Mesothelial cell of epicardium (in vitro differentiated cells): ENCODE measurements around the gene TEX26. TPM values are rescaled to one million over a fixed set of nuclear protein-coding genes. Genes with fewer than 3 reads are reported as not detected.

Source experiments
- DNase-seq, 2 experiments: peaks; one replicate each; pipeline ENCODE4 v3.0.0; 2021; ENCODE audit warnings: low spot score in 2 of 2; ENCODE audit not compliant: unreplicated experiment in 2 of 2
- H3K27ac Mint-ChIP-seq: 2 replicates; pipeline ENCODE4 v1.8.0; 2021; ENCODE audit warnings: mixed read lengths
- H3K27me3 Mint-ChIP-seq: 2 replicates; pipeline ENCODE4 v1.8.0; 2021; ENCODE audit warnings: low read depth, mixed read lengths
- H3K36me3 Mint-ChIP-seq: 2 replicates; pipeline ENCODE4 v1.8.0; 2021; ENCODE audit warnings: mixed read lengths
- H3K4me1 Mint-ChIP-seq: 2 replicates; pipeline ENCODE4 v1.8.0; 2021; ENCODE audit warnings: mixed read lengths
- H3K4me3 Mint-ChIP-seq: 2 replicates; pipeline ENCODE4 v1.8.0; 2021; ENCODE audit warnings: mild to moderate bottlenecking, moderate library complexity, mixed read lengths
- H3K9me3 Mint-ChIP-seq: 2 replicates; pipeline ENCODE4 v1.8.0; 2021; ENCODE audit warnings: mixed read lengths
- CTCF ChIP-seq: fragments of 200-600 bp; sonication (generic); IDR thresholded peaks from one replicate; pipeline ENCODE4 v1.5.0; 2021; ENCODE audit warnings: antibody characterized with exemption; ENCODE audit not compliant: unreplicated experiment
- total RNA-seq: library from RNA; stranded (reverse); gene quantifications from 3 replicates; pipeline ENCODE4 v1.2.1, GENCODE V29; 2021

TEX26 gene
- total RNA-seq, 1 donor from 2014 or later, result not detected

DNA sequence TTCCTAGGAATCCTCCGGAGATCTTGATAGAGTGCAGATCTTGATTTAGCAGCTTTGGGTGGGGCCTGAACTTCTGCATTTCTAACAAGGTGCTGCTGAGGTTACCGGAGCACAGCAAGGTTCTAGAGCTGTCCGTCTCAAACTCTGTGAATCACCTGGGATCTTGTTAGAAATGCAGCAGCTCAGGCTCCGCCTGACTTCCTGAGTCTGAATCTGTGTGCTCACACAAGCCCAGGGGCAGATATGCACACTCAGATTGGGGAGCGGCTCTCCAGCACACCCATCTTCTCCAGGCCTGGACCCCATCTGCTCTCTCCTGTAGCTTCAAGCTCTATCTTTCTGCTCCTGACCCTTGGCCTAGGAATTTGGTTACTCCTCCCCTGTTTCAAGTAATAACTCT, 3.5 kb upstream of the TEX26 start:
- no peak overlapping the region for H3K27ac Mint-ChIP-seq
- TF ChIP-seq CTCF, result no peak

GRCh38 chr13:30933354-30933670, 856 bp downstream of the TEX26 start:
- H3K36me3 Mint-ChIP-seq, result no peaks in the 10 kb centered on the region
- H3K9me3 Mint-ChIP-seq, result peaks cover 4% of the 10 kb centered on the region
- H3K4me3 Mint-ChIP-seq, result no peak overlapping the region
- no peak for TF ChIP-seq CTCF
- H3K27me3 Mint-ChIP-seq, result peaks cover 3% of the 10 kb centered on the region
- DNase-seq, result no peak
- H3K4me1 Mint-ChIP-seq, result peaks cover 51% of the 10 kb centered on the region
- no peak overlapping the region for H3K27ac Mint-ChIP-seq

More for the DNA sequence above, 3.5 kb upstream of the TEX26 start:
- DNase-seq, result no peak
- peaks cover 3% of the 10 kb centered on the region for H3K27me3 Mint-ChIP-seq
- no peak overlapping the region for H3K4me3 Mint-ChIP-seq
- H3K36me3 Mint-ChIP-seq, result no peaks in the 10 kb centered on the region
- peaks cover 69% of the 10 kb centered on the region for H3K4me1 Mint-ChIP-seq
- H3K9me3 Mint-ChIP-seq, result no peaks in the 10 kb centered on the region

DNA sequence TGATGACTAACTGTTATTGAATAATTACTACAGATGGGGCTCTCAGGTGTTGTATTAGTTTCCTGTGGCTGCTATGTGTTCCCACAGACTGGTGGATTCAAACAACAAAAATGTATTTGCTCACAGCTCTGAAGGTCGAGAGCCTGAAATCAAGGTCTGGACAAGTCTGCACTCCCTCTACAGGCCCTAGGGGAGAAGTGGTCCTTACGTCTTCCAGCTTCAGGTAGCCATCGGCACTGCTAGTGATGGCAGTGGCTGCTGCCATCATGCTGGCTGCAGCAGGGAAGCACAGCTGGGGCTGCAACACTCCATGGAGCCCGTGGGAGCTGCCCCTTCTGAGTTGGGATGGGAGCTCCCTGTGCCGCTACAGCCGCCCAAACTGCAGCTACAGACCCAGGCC, 1.9 kb downstream of the TEX26 start:
- no peak for TF ChIP-seq CTCF
- Mint-ChIP-seq H3K4me3 (no peak overlapping the region), H3K9me3 (peaks cover 4% of the 10 kb centered on the region), H3K27ac (no peak overlapping the region), H3K36me3 (no peaks in the 10 kb centered on the region), H3K4me1 (peaks cover 43% of the 10 kb centered on the region), H3K27me3 (peaks cover 3% of the 10 kb centered on the region)
- no peak for DNase-seq

DNA sequence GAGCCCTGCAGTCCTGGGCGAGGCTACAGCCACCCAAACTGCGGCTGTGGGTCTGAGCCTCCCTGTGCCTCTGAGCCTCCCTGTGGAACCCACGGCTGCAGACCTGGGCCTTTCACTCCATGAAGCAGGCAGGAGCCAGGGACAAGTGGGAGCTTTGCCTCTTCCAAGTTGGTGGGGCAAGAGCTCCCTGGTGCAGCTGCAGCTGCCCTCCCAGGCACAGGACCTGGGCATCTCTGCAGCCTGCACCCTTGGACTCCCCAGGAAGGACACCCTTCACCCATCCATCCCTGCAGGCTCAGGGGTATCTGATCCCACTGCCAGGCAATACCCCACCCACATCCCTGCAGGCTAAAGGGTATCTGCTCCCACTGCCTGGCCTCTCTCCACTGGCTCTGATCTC, 2.3 kb downstream of the TEX26 start:
- no peak for TF ChIP-seq CTCF

GRCh38 chr13:30936971-30937370, 4.5 kb downstream of the TEX26 start:
- Mint-ChIP-seq H3K27ac (no peak overlapping the region), H3K4me1 (peaks cover 19% of the 10 kb centered on the region), H3K36me3 (no peaks in the 10 kb centered on the region), H3K9me3 (peaks cover 4% of the 10 kb centered on the region), H3K4me3 (no peak overlapping the region), H3K27me3 (peaks cover 3% of the 10 kb centered on the region)
- DNase-seq, result no peak
- TF ChIP-seq CTCF, result no peak

More for the DNA sequence above, 2.3 kb downstream of the TEX26 start:
- Mint-ChIP-seq H3K27ac (no peak overlapping the region), H3K36me3 (no peaks in the 10 kb centered on the region), H3K4me1 (peaks cover 39% of the 10 kb centered on the region), H3K27me3 (peaks cover 3% of the 10 kb centered on the region), H3K9me3 (peaks cover 4% of the 10 kb centered on the region), H3K4me3 (no peak overlapping the region)
- DNase-seq, result no peak

DNA sequence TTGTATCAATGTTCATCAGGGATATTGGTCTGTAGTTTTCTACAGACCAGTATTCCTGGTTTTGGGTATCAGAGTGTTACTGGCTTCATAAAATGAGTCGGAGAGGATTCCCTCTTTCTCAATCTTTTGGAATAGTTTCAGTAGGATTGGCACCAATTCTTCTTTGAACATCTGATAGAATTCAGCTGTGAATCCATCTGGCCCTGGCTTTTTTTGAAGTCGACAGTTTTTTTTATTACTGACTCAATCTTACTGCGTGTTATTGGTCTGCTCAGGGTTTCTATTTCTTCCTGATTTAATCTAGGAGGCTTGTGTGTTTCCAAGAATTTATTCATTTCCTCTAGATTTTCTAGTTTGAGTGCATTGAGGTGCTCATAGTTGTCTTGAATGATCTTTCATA, 11.4 kb downstream of the TEX26 start:
- TF ChIP-seq CTCF, result no peak
- no peak for DNase-seq
- H3K4me1 Mint-ChIP-seq, result no peaks in the 10 kb centered on the region
- H3K9me3 Mint-ChIP-seq, result peaks cover 47% of the 10 kb centered on the region
- H3K4me3 Mint-ChIP-seq, result no peak overlapping the region
- no peaks in the 10 kb centered on the region for H3K27me3 Mint-ChIP-seq
- H3K27ac Mint-ChIP-seq, result no peak overlapping the region
- H3K36me3 Mint-ChIP-seq, result peaks cover 8% of the 10 kb centered on the region
